HK-2 (cell line): ENCODE data around the gene ADCY7.
"Not testable (repeated sequence)": the region's sequence is repeated elsewhere in the genome, so short reads cannot be mapped to it uniquely, and the experiment has no call there.

Source experiments
- DNase-seq: peaks from one replicate; pipeline ENCODE4 v3.0.0-alpha.2; 2018; ENCODE audit not compliant: unreplicated experiment

Gene ADCY7

GRCh38 chr16:50338371-50339231, 72.2 kb downstream of the ADCY7 start:
- no peak for DNase-seq

- DNase-seq = no peak
Measured at GRCh38 chr16:50340578-50340977, 74.2 kb downstream of the ADCY7 start.

- not testable (repeated sequence) for DNase-seq
Measured at GRCh38 chr16:50343566-50343965, 77.2 kb downstream of the ADCY7 start.

- DNase-seq = not testable (repeated sequence)
Measured at GRCh38 chr16:50345210-50345609, 78.9 kb downstream of the ADCY7 start.

- DNase-seq = no peak
Measured at GRCh38 chr16:50351116-50351515, 84.8 kb downstream of the ADCY7 start.

- no peak for DNase-seq
Measured at GRCh38 chr16:50351952-50352351, 85.6 kb downstream of the ADCY7 start.

- no peak for DNase-seq
Measured at GRCh38 chr16:50354082-50354481, 87.7 kb downstream of the ADCY7 start.

- no peak for DNase-seq
Measured at GRCh38 chr16:50354629-50355456, 88.5 kb downstream of the ADCY7 start.

GRCh38 chr16:50359626-50360025, 93.3 kb downstream of the ADCY7 start:
- DNase-seq = no peak

GRCh38 chr16:50360033-50360778, 93.9 kb downstream of the ADCY7 start:
- no peak for DNase-seq

GRCh38 chr16:50360779-50361178, 94.4 kb downstream of the ADCY7 start:
- no peak for DNase-seq

- no peak for DNase-seq
Measured at GRCh38 chr16:50363656-50364055, 97.3 kb downstream of the ADCY7 start.

GRCh38 chr16:50365791-50366575, 99.6 kb downstream of the ADCY7 start:
- DNase-seq = no peak
